A549 (cell line): Measurements from ENCODE around the gene TOX2. TPM values are rescaled to one million over a fixed set of nuclear protein-coding genes. Genes with fewer than 3 reads are reported as not detected.

Source experiments
- ATAC-seq, 2 experiments: fragments of 200-7000 bp in 1 of 2; fragments of >200 bp in 1 of 2; cut with Nextera tagmentation in 1 of 2; cut with Tn5 transposase in 1 of 2; 3 replicates each; pipeline versions ENCODE4 v1.8.0 to v1.9.1; 2018 to 2020; ENCODE audit warnings: mild to moderate bottlenecking in 1 of 2, moderate library complexity in 1 of 2
- CTCF ChIA-PET: fragments of 300-600 bp; sonication (Branson Sonifier 250); formaldehyde crosslinking; extraction: SDS; loops from one replicate; lab custom pipeline; 2021; ENCODE audit warnings: antibody characterized with exemption, inconsistent platforms; lab: Yijun Ruan, JAX
- POLR2A ChIA-PET: fragments of 350-600 bp; formaldehyde crosslinking; extraction: SDS; loops from one replicate; lab custom pipeline; 2021; ENCODE audit warnings: antibody characterized with exemption, inconsistent platforms; lab: Yijun Ruan, JAX
- DNase-seq, 2 experiments: peaks; one replicate each; pipeline versions ENCODE4 v3.0.0 to v3.0.0-alpha.2; 2011 to 2016; ENCODE audit warnings: low read depth in 1 of 2, low spot score in 1 of 2
- FAIRE-seq: peaks from 2 replicates; lab custom pipeline; 2011; peaks lifted over from hg19 to GRCh38; lab: Jason Lieb, UNC
- H3K27ac ChIP-seq, 2 experiments: fragments of >200 bp; sonication (Bioruptor Twin); formaldehyde crosslinking; 3 replicates each; pipeline ENCODE4 v1.5.1; 2016 to 2017
- H3K4me1 ChIP-seq: fragments of >200 bp; sonication (Bioruptor Twin); formaldehyde crosslinking; 3 replicates; pipeline ENCODE4 v1.6.1; 2016
- H3K4me2 ChIP-seq: fragments of >200 bp; sonication (Bioruptor Twin); formaldehyde crosslinking; 3 replicates; pipeline ENCODE4 v1.6.1; 2016
- H3K4me3 ChIP-seq: fragments of >200 bp; sonication (Bioruptor Twin); formaldehyde crosslinking; 3 replicates; pipeline ENCODE4 v1.5.1; 2016
- H3K9me3 ChIP-seq: fragments of >200 bp; sonication (Bioruptor Twin); formaldehyde crosslinking; 3 replicates; pipeline ENCODE4 v1.6.1; 2016
- CBX2 ChIP-seq: fragments of 200-600 bp; sonication (generic); IDR thresholded peaks from 2 replicates; pipeline ENCODE4 v1.6.1; 2016; ENCODE audit warnings: low read depth, mild to moderate bottlenecking, borderline replicate concordance
- CEBPB ChIP-seq, 2 experiments: fragments of >200 bp in 1 of 2; sonication (Bioruptor Twin) in 1 of 2; formaldehyde crosslinking in 1 of 2; IDR thresholded peaks; 2 replicates each; pipeline ENCODE4 v1.6.1; 2012 to 2016
- EHMT2 ChIP-seq: fragments of 200-600 bp; sonication (generic); IDR thresholded peaks from 2 replicates; pipeline ENCODE4 v1.6.1; 2016; ENCODE audit warnings: antibody characterized with exemption, low read depth, mild to moderate bottlenecking, moderate library complexity
- FOSB ChIP-seq: fragments of 250-450 bp; sonication (Bioruptor Pico); IDR thresholded peaks from 2 replicates; pipeline ENCODE4 v1.5.0; 2020; ENCODE audit warnings: mild to moderate bottlenecking, moderate library complexity
- FOSL2 ChIP-seq, 2 experiments: fragments of 450-650 bp in 1 of 2; fragments of >200 bp in 1 of 2; sonication (Bioruptor Twin) in 1 of 2; formaldehyde crosslinking; IDR thresholded peaks; 2 replicates each; pipeline versions ENCODE4 v1.5.0 to v1.6.1; 2016 to 2020; ENCODE audit warnings: mild to moderate bottlenecking in 1 of 2, moderate library complexity in 1 of 2
- HEYL ChIP-seq: fragments of 250-450 bp; sonication (Bioruptor Pico); IDR thresholded peaks from 2 replicates; pipeline ENCODE4 v1.8.0; 2021; ENCODE audit warnings: mild to moderate bottlenecking, moderate library complexity
- HOXA7 ChIP-seq: fragments of 250-450 bp; sonication (Bioruptor Pico); IDR thresholded peaks from 2 replicates; pipeline ENCODE4 v1.5.0; 2020; ENCODE audit warnings: mild to moderate bottlenecking, moderate library complexity
- KDM1A ChIP-seq: fragments of 200-600 bp; sonication (generic); IDR thresholded peaks from 2 replicates; pipeline ENCODE4 v1.6.1; 2016; ENCODE audit warnings: low read depth, mild to moderate bottlenecking
- KDM5A ChIP-seq: fragments of 200-600 bp; sonication (generic); IDR thresholded peaks from 2 replicates; pipeline ENCODE4 v1.6.1; 2016; ENCODE audit warnings: antibody characterized with exemption, mild to moderate bottlenecking
- MYC ChIP-seq: IDR thresholded peaks from 2 replicates; pipeline ENCODE4 v1.6.1; 2012; ENCODE audit warnings: mild to moderate bottlenecking, inconsistent platforms, low read length, improper control_type of control experiment, borderline replicate concordance
- NPAS2 ChIP-seq: fragments of 250-450 bp; sonication (Bioruptor Pico); IDR thresholded peaks from 2 replicates; pipeline ENCODE4 v1.8.0; 2022; ENCODE audit warnings: mild to moderate bottlenecking, moderate library complexity, borderline replicate concordance
- PBX3 ChIP-seq: IDR thresholded peaks from 2 replicates; pipeline ENCODE4 v1.6.1; 2012
- RAD21 ChIP-seq, 2 experiments: fragments of >200 bp in 1 of 2; sonication (Bioruptor Twin) in 1 of 2; formaldehyde crosslinking in 1 of 2; IDR thresholded peaks in 1 of 2; conservative IDR thresholded peaks in 1 of 2; 2 replicates in 1 of 2; 3 replicates in 1 of 2; pipeline ENCODE4 v1.6.1; 2012 to 2018; ENCODE audit warnings: inconsistent platforms in 1 of 2
- RARB ChIP-seq: fragments of 250-450 bp; sonication (Bioruptor Pico); IDR thresholded peaks from 2 replicates; pipeline ENCODE4 v1.8.0; 2021; ENCODE audit warnings: mild to moderate bottlenecking, moderate library complexity
- RCOR1 ChIP-seq: fragments of 150-350 bp; IDR thresholded peaks from 2 replicates; pipeline ENCODE4 v1.6.1; 2014; ENCODE audit warnings: antibody characterized with exemption, low read length, low read depth
- RNF2 ChIP-seq: fragments of 200-600 bp; sonication (generic); IDR thresholded peaks from 2 replicates; pipeline ENCODE4 v1.6.1; 2016; ENCODE audit warnings: low read depth, mild to moderate bottlenecking, antibody characterized with exemption, moderate library complexity, borderline replicate concordance
- SMC3 ChIP-seq: fragments of >200 bp; sonication (Bioruptor Twin); formaldehyde crosslinking; IDR thresholded peaks from 3 replicates; pipeline ENCODE4 v1.6.1; 2018; ENCODE audit warnings: inconsistent platforms
- TFCP2L1 ChIP-seq: fragments of 250-450 bp; sonication (Bioruptor Pico); IDR thresholded peaks from 2 replicates; pipeline ENCODE4 v1.5.0; 2021; ENCODE audit warnings: mild to moderate bottlenecking
- ZFP36 ChIP-seq: fragments of 450-650 bp; IDR thresholded peaks from 2 replicates; pipeline ENCODE4 v1.6.1; 2014; ENCODE audit warnings: borderline replicate concordance; ENCODE audit not compliant: partially characterized antibody
- ZNF302 ChIP-seq: fragments of 250-450 bp; sonication (Bioruptor Pico); IDR thresholded peaks from 2 replicates; pipeline ENCODE4 v1.9.0; 2021; ENCODE audit warnings: inconsistent platforms, mild to moderate bottlenecking, moderate library complexity
- ZSCAN20 ChIP-seq: fragments of 250-450 bp; sonication (Bioruptor Pico); IDR thresholded peaks from 2 replicates; pipeline ENCODE4 v1.8.0; 2022; ENCODE audit warnings: mild to moderate bottlenecking, moderate library complexity
- WGBS: methylation state at CpG from one replicate; pipeline ENCODE4 v1.1.6; 2017; ENCODE audit errors: missing lambda C conversion rate; 5-methylcytosine and 5-hydroxymethylcytosine counted together
- polyA plus RNA-seq, 4 experiments: library from polyadenylated mRNA; depleted of rRNA in 3 of 4; stranded (reverse); fragments of >200 nt; fragmentation: RNase III in 1 of 4; extraction: RNeasy Plus Mini Kit Qiagen cat#74134 plus additional on column Dnase treatment in 1 of 4; gene quantifications; 2 replicates in 3 of 4; 3 replicates in 1 of 4; pipeline ENCODE4 v1.2.3, GENCODE V29; 2011 to 2017
- TF ChIP-seq, protein P1 (sequence below): fragments of 250-450 bp; sonication (Bioruptor Pico); IDR thresholded peaks from 2 replicates; pipeline ENCODE4 v1.5.0; 2020; ENCODE audit warnings: low read depth, mild to moderate bottlenecking, moderate library complexity
- TF ChIP-seq, protein P2 (sequence below): fragments of 250-450 bp; sonication (Bioruptor Pico); IDR thresholded peaks from 2 replicates; pipeline ENCODE4 v1.5.0; 2021; ENCODE audit warnings: mild to moderate bottlenecking, moderate library complexity, borderline replicate concordance

Gene TOX2
- polyA plus RNA-seq, 2 of the 4 experiments (the other 2 are of a cell fraction) = 2.5 to 5.3 TPM

DNA sequence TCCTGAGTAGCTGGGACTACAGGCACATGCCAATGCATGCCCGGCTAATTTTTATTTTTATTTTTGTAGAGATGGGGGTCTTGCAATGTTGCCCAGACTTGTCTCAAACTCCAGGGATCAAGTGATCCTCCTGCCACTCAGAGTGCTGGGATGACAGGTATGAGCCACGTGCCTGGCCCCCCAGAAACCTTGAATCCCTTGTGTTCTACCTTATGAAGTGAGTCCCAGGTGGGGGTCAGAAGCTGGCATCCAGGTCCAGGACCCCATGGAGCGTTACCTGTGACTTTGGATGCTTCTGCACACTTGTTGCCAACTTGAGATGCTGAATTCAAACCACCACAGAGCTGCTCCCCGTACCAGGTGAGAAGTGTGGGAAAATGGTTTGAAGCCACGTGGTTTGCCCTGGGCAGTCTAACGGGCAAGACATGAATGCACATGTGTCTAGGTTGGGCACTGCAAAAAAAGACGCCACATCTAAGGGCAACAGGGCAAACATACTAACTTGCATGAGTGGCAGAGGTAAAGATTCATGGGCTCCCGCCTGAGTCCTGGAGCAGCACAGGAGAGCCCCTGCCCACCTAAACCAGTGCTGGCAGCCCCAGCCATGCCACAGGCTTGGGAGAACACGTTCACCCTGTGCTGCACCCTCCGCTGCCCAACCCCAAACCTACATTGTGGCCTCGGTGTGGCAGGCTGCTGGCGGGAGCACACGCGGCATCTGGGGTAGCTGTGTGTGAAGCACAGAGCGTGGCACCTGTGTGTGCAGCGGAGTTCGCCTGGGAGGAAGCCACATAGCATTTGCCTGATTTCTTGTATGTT is 171.2 kb downstream of the TOX2 start:
- FAIRE-seq (no peak), DNase-seq (no peak), ATAC-seq (no peak)
- ChIA-PET POLR2A (no interaction called here), CTCF (interaction anchor here (1.1 to 9.2 kb wide), 2 partner anchors 333 to 548 kb away, joined by 3 to 210 read pairs; no protein-coding TSS in a partner anchor)
- H3K4me2 ChIP-seq = no peak overlapping the region
- TF ChIP-seq RNF2 = no peak
- no peak for TF ChIP-seq FOSB
- TF ChIP-seq PBX3 = no peak
- no peak for TF ChIP-seq RARB
- no peak for TF ChIP-seq NPAS2 (CRISPR knock-in tag)
- TF ChIP-seq RAD21 (conservative IDR thresholded peaks at IDR 0.05 in 1 of 2, IDR thresholded peaks at IDR 0.05 in 1 of 2) = no peak
- TF ChIP-seq, protein P1, sequence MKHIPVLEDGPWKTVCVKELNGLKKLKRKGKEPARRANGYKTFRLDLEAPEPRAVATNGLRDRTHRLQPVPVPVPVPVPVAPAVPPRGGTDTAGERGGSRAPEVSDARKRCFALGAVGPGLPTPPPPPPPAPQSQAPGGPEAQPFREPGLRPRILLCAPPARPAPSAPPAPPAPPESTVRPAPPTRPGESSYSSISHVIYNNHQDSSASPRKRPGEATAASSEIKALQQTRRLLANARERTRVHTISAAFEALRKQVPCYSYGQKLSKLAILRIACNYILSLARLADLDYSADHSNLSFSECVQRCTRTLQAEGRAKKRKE (CRISPR knock-in tag) = no peak
- no peak for TF ChIP-seq EHMT2
- no peak for TF ChIP-seq MYC
- no peak for TF ChIP-seq CEBPB (IDR thresholded peaks at IDR 0.05)
- no peak for TF ChIP-seq ZSCAN20 (CRISPR knock-in tag)
- TF ChIP-seq ZFP36 = no peak
- no peak for TF ChIP-seq HOXA7
- no peak for TF ChIP-seq KDM5A
- TF ChIP-seq, protein P2, sequence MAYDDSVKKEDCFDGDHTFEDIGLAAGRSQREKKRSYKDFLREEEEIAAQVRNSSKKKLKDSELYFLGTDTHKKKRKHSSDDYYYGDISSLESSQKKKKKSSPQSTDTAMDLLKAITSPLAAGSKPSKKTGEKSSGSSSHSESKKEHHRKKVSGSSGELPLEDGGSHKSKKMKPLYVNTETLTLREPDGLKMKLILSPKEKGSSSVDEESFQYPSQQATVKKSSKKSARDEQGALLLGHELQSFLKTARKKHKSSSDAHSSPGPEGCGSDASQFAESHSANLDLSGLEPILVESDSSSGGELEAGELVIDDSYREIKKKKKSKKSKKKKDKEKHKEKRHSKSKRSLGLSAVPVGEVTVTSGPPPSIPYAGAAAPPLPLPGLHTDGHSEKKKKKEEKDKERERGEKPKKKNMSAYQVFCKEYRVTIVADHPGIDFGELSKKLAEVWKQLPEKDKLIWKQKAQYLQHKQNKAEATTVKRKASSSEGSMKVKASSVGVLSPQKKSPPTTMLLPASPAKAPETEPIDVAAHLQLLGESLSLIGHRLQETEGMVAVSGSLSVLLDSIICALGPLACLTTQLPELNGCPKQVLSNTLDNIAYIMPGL (CRISPR knock-in tag) = no peak
- TF ChIP-seq ZNF302 = no peak
- 70% methylated on average over 16 of the region's 17 CpGs for WGBS
- H3K27ac ChIP-seq = no peak overlapping the region
- H3K4me1 ChIP-seq = peaks cover 3% of the 10 kb centered on the region; the same call in 1 of the 3 replicates
- no peaks in the 10 kb centered on the region for H3K9me3 ChIP-seq
- no peak overlapping the region for H3K4me3 ChIP-seq

- FAIRE-seq (no peak), DNase-seq (no peak), ATAC-seq (no peak)
- no peak overlapping the region for H3K4me3 ChIP-seq
- ChIA-PET CTCF (interaction anchor here (1.0 to 1.8 kb wide), 2 partner anchors 336 to 338 kb away, joined by 3 to 13 read pairs; no protein-coding TSS in a partner anchor), POLR2A (no interaction called here)
- H3K4me1 ChIP-seq = peaks cover 3% of the 10 kb centered on the region; the same call in 1 of the 3 replicates
- TF ChIP-seq KDM5A (no peak), SMC3 (no peak), TFCP2L1 (CRISPR knock-in tag) (no peak), ZFP36 (no peak), RCOR1 (no peak), HEYL (CRISPR knock-in tag) (no peak), CBX2 (no peak), KDM1A (no peak), FOSB (no peak), FOSL2 (IDR thresholded peaks at IDR 0.05) (no peak), FOSL2 (CRISPR knock-in tag; IDR thresholded peaks at IDR 0.05) (no peak)
- TF ChIP-seq, protein P1 (CRISPR knock-in tag) = no peak
- H3K4me2 ChIP-seq = no peak overlapping the region
- no peaks in the 10 kb centered on the region for H3K9me3 ChIP-seq
- H3K27ac ChIP-seq = no peak overlapping the region
- WGBS = 78% methylated on average over 15 of the region's 15 CpGs
These were observed 172.6 kb downstream of the TOX2 start for GRCh38 chr20:44087051-44087856.
